Esophagus muscularis mucosa (tissue), 4 donors: Measurements from ENCODE around the gene WWC1. TPM values are rescaled to one million over a fixed set of nuclear protein-coding genes. Genes with fewer than 3 reads are reported as not detected.

Experiments
- DNase-seq: peaks from one replicate; pipeline ENCODE4 v3.0.0-alpha.2; 2017; ENCODE audit errors: extremely low spot score
- H3K27ac ChIP-seq, 4 donors: fragments of 200-600 bp; sonication (generic); replicated peaks in 1 of 4; 1 replicate in 3 of 4; 2 replicates in 1 of 4; pipeline ENCODE4 v1.5.1; 2016 to 2019; ENCODE audit warnings: mild to moderate bottlenecking in 1 of 4
- H3K27me3 ChIP-seq, 4 donors: fragments of 200-600 bp; sonication (generic); one replicate each; pipeline versions ENCODE4 v1.5.1 to v1.6.0; 2016 to 2019
- H3K36me3 ChIP-seq, 4 donors: fragments of 200-600 bp; sonication (generic); one replicate each; pipeline ENCODE4 v1.5.1; 2016 to 2019
- H3K4me1 ChIP-seq, 4 donors: fragments of 200-600 bp; sonication (generic); one replicate each; pipeline ENCODE4 v1.5.1; 2016 to 2019
- H3K4me3 ChIP-seq, 4 donors: fragments of 200-600 bp; sonication (generic); 1 replicate in 2 of 4; 2 replicates in 2 of 4; pipeline ENCODE4 v1.5.1; 2016 to 2019; ENCODE audit warnings: mild to moderate bottlenecking in 4 of 4, moderate library complexity in 1 of 4
- H3K9me3 ChIP-seq, 4 donors: fragments of 200-600 bp; sonication (generic); 1 replicate in 3 of 4; 2 replicates in 1 of 4; pipeline ENCODE4 v1.5.1; 2016 to 2019
- CTCF ChIP-seq, 3 experiments: fragments of 200-600 bp in 2 of 3; fragments of 450-650 bp in 1 of 3; sonication (generic) in 2 of 3; IDR thresholded peaks; one replicate each; pipeline ENCODE4 v1.5.1; 2017 to 2019; ENCODE audit warnings: antibody characterized with exemption in 3 of 3, mild to moderate bottlenecking in 2 of 3, moderate library complexity in 1 of 3
- EP300 ChIP-seq: sonication (generic); formaldehyde crosslinking; IDR thresholded peaks from one replicate; pipeline ENCODE4 v1.6.1; 2017; ENCODE audit warnings: antibody characterized with exemption
- POLR2A ChIP-seq: fragments of 450-650 bp; IDR thresholded peaks from one replicate; pipeline ENCODE4 v1.6.1; 2017; ENCODE audit warnings: antibody characterized with exemption, moderate library complexity, mild to moderate bottlenecking, low read depth
- POLR2AphosphoS5 ChIP-seq, 2 donors: sonication (generic); formaldehyde crosslinking; IDR thresholded peaks; one replicate each; pipeline ENCODE4 v1.6.1; 2017; ENCODE audit warnings: antibody characterized with exemption in 2 of 2
- WGBS: methylation state at CpG from one replicate; pipeline ENCODE4 v1.1.5; 2018; 5-methylcytosine and 5-hydroxymethylcytosine counted together
- intact Hi-C: fragments of 100-400 bp; cut with DNase I; formaldehyde crosslinking; loops from one replicate; pipeline ENCODE4 v1.15.1; 2023
- total RNA-seq, 4 donors: library from RNA; depleted of rRNA; stranded (reverse); fragments of >200 nt; gene quantifications; one replicate each; pipeline versions ENCODE4 v1.1.0 to v1.2.1, GENCODE V29; 2016

WWC1 gene
- total RNA-seq, 4 donors from 2014 or later: 2.1 to 6.2 (median 3.2) TPM

- Histone ChIP-seq H3K27ac (no peak overlapping the region), H3K4me1 (no peaks in the 10 kb centered on the region), H3K27me3 (no peaks in the 10 kb centered on the region), H3K36me3 (no peaks in the 10 kb centered on the region), H3K9me3 (no peaks in the 10 kb centered on the region), H3K4me3 (no peak overlapping the region)
- intact Hi-C loops: no loop called here
- TF ChIP-seq EP300 (no peak), CTCF (IDR thresholded peaks at IDR 0.05) (no peak), POLR2A (no peak), POLR2AphosphoS5 (IDR thresholded peaks at IDR 0.05) (no peak)
- WGBS: 79% methylated on average over 10 of the region's 11 CpGs
- DNase-seq: no peak
Measured at GRCh38 chr5:168301593-168302390, 10.3 kb downstream of the WWC1 start.

- H3K36me3 ChIP-seq: no peaks in the 10 kb centered on the region
- 94% methylated on average over 3 of the region's 3 CpGs for WGBS
Measured at GRCh38 chr5:168302785-168303184, 11.3 kb downstream of the WWC1 start.

GRCh38 chr5:168303393-168304025 lies 12.1 kb downstream of the WWC1 start:
- no peaks in the 10 kb centered on the region for H3K27me3 ChIP-seq
- H3K4me3 ChIP-seq: no peak overlapping the region
- H3K36me3 ChIP-seq: no peaks in the 10 kb centered on the region
- no peaks in the 10 kb centered on the region for H3K4me1 ChIP-seq
- H3K27ac ChIP-seq: no peak overlapping the region
- no peak for DNase-seq
- H3K9me3 ChIP-seq: no peaks in the 10 kb centered on the region
- intact Hi-C loops: no loop called here
- 73% methylated on average over 5 of the region's 5 CpGs for WGBS
- no peak for TF ChIP-seq EP300
- TF ChIP-seq CTCF (IDR thresholded peaks at IDR 0.05): no peak
- no peak for TF ChIP-seq POLR2AphosphoS5 (IDR thresholded peaks at IDR 0.05)
- no peak for TF ChIP-seq POLR2A

More at GRCh38 chr5:168302785-168303184, 11.3 kb downstream of the WWC1 start:
- Histone ChIP-seq H3K4me3 (no peak overlapping the region), H3K9me3 (no peaks in the 10 kb centered on the region), H3K4me1 (no peaks in the 10 kb centered on the region), H3K27ac (no peak overlapping the region), H3K27me3 (no peaks in the 10 kb centered on the region)
- TF ChIP-seq POLR2A (no peak), EP300 (no peak), POLR2AphosphoS5 (IDR thresholded peaks at IDR 0.05) (no peak), CTCF (IDR thresholded peaks at IDR 0.05) (no peak)
- intact Hi-C loops: no loop called here
- no peak for DNase-seq

- H3K27me3 ChIP-seq: no peaks in the 10 kb centered on the region
- no peak overlapping the region for H3K27ac ChIP-seq
- no peak overlapping the region for H3K4me3 ChIP-seq
- H3K4me1 ChIP-seq: no peaks in the 10 kb centered on the region
- no peaks in the 10 kb centered on the region for H3K36me3 ChIP-seq
- H3K9me3 ChIP-seq: no peaks in the 10 kb centered on the region
- intact Hi-C loops: no loop called here
- no peak for DNase-seq
- WGBS: 85% methylated on average over 2 of the region's 2 CpGs
- TF ChIP-seq POLR2A: no peak
- TF ChIP-seq EP300: no peak
- TF ChIP-seq CTCF (IDR thresholded peaks at IDR 0.05): no peak
- no peak for TF ChIP-seq POLR2AphosphoS5 (IDR thresholded peaks at IDR 0.05)
Measured at GRCh38 chr5:168304349-168304748, 12.9 kb downstream of the WWC1 start.
